Stimulated activated CD8-positive, alpha-beta memory T cell treated with anti-CD3 and anti-CD28 coated beads, Interleukin-4, amount 100 ng/mL, for 1 hour (primary cell): ENCODE data around the gene HERC5.
"Not testable (repeated sequence)": the region's sequence is repeated elsewhere in the genome, so short reads cannot be mapped to it uniquely, and the experiment has no call there.

ENCODE experiments used
- DNase-seq, 2 donors: peaks; one replicate each; pipeline ENCODE4 v3.0.0-alpha.2; 2020; ENCODE audit warnings: low read depth in 2 of 2, low spot score in 1 of 2

The HERC5 gene

GRCh38 chr4:88447371-88448095, 9.4 kb upstream of the HERC5 start:
- DNase-seq: no peak

- DNase-seq: not testable (repeated sequence)
Measured at GRCh38 chr4:88448211-88448765, 8.6 kb upstream of the HERC5 start.

- DNase-seq: no peak
Measured at GRCh38 chr4:88448889-88449288, 8.0 kb upstream of the HERC5 start.

- DNase-seq: no peak
Measured at GRCh38 chr4:88449290-88449689, 7.6 kb upstream of the HERC5 start.

- no peak for DNase-seq
Measured at GRCh38 chr4:88451205-88451604, 5.7 kb upstream of the HERC5 start.

GRCh38 chr4:88452912-88453311, 4.0 kb upstream of the HERC5 start:
- DNase-seq: no peak

GRCh38 chr4:88457307-88458103, 586 bp downstream of the HERC5 start:
- peak in 1 of 2 donors; percentile 4 for DNase-seq

GRCh38 chr4:88458104-88458740, 1.3 kb downstream of the HERC5 start:
- no peak for DNase-seq

GRCh38 chr4:88465653-88466192, 8.8 kb downstream of the HERC5 start:
- no peak for DNase-seq

GRCh38 chr4:88467392-88467791, 10.5 kb downstream of the HERC5 start:
- DNase-seq: no peak

GRCh38 chr4:88477229-88477860, 20.4 kb downstream of the HERC5 start:
- DNase-seq: no peak

- DNase-seq: no peak
Measured at GRCh38 chr4:88478247-88478646, 21.3 kb downstream of the HERC5 start.

GRCh38 chr4:88481537-88481936, 24.6 kb downstream of the HERC5 start:
- no peak for DNase-seq

GRCh38 chr4:88489100-88489761, 32.3 kb downstream of the HERC5 start:
- no peak for DNase-seq

GRCh38 chr4:88497859-88498409, 41.0 kb downstream of the HERC5 start:
- DNase-seq: no peak

- no peak for DNase-seq
Measured at GRCh38 chr4:88503344-88503743, 46.4 kb downstream of the HERC5 start.

- DNase-seq: no peak
Measured at GRCh38 chr4:88511236-88511635, 54.3 kb downstream of the HERC5 start.

- DNase-seq: no peak
Measured at GRCh38 chr4:88514557-88515511, 57.9 kb downstream of the HERC5 start.

GRCh38 chr4:88516746-88517145, 59.8 kb downstream of the HERC5 start:
- no peak for DNase-seq
